NOMO-1 (cell line): ENCODE results near the gene TCF7L1.
A peak's percentile ranks its signal among the peaks of the same experiment; 100 is the strongest.
"Not testable (repeated sequence)": the region's sequence is repeated elsewhere in the genome, so short reads cannot be mapped to it uniquely, and the experiment has no call there.

Experiments used
- DNase-seq, 2 experiments: peaks; one replicate each; lab custom pipeline; 2025; ENCODE audit not compliant: unreplicated experiment in 2 of 2; lab: John Stamatoyannopoulos, UW

Gene TCF7L1

GRCh38 chr2:85312404-85312803 lies 179.2 kb downstream of the TCF7L1 start:
- DNase-seq, result no peak

- DNase-seq, result no peak
Observed at GRCh38 chr2:85314884-85315242, 181.7 kb downstream of the TCF7L1 start.

- not testable (repeated sequence) for DNase-seq
Observed at GRCh38 chr2:85315921-85316320, 182.7 kb downstream of the TCF7L1 start.

DNA sequence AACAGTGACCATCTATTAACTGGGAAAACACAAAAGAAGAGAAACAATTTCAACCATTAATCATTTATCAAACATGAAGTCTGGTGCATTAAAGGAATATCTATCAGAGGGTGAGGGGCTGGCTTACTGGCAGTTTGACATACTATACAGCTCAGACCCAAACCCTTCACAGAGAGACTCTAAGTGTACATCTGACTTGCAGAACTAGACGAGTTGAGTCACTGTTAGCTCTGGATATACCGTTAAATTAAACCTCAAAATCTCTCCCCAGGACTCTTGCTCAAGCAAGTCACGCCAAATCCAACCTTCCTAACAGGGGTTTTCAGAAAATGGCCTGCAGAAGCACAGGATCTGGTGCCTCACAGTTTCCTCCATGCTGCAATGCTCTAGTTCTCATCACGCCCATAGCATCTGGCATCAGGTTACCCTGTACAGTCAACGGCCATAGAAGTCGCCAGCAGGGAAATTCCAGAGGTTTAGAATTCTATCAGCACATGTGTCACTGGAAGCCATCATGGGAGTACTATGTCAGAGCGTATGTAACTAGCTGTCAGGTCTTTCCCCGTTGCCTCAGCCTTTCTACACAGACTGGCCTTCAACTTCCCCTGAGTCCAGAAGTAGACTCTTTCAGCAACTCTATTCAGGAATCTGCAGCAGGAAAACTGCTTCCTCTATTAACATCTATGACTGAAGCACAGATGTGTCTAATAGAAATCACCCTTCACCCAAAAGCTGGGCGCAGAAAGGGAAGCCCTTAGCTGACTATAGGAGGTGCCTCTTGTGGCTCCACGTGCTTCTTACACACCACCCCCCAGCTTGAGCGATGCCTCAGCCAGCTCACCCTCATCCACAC lies 185.3 kb downstream of the TCF7L1 start:
- no peak for DNase-seq

GRCh38 chr2:85319796-85320195 lies 186.6 kb downstream of the TCF7L1 start:
- DNase-seq, result no peak

DNA sequence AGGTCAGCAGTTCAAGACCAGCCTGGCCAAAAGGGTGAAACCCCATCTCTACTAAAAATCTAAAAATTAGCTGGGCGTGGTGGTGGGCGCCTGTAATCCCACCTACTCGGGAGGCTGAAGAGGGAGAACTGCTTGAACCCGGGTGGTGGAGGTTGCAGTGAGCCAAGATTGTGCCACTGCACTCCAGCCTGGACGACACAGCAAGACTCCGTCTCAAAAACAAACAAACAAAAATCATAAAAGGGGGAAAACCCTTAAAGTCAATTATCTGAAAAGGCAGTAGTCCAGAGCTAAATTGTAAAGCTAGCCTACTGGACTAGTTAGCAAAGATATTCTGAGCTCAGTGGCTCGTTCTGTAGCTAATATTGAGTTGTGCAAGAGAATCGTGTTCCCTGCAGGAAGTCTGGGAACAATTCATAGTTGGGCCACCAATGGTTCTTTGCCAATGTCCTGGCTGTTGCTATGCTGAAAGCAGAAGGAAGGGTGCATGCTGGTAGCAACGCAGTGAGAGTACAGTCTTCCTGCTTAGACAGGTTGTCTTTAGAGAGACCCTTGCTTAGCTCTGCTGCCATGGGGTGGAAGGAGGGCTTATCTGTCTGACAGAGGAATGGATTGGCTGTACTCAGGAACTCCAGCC lies 190.3 kb downstream of the TCF7L1 start:
- no peak for DNase-seq

DNA sequence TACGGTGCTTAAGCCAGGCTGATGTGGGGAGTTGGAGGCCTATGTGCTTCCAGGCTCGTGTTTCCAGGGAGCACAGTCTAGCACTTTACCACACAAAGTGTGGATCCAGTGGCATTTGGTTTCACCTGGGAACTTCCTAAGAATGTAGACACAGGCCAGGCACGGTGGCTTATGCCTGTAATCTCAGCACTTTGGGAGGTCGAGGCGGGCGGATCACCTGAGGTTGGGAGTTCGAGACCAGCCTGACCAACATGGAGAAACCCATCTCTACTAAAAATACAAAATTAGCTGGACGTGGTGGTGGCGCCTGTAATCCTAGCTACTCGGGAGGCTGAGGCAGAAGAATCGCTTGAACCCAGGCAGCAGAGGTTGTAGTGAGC lies 190.8 kb downstream of the TCF7L1 start:
- DNase-seq, result not testable (repeated sequence)

DNA sequence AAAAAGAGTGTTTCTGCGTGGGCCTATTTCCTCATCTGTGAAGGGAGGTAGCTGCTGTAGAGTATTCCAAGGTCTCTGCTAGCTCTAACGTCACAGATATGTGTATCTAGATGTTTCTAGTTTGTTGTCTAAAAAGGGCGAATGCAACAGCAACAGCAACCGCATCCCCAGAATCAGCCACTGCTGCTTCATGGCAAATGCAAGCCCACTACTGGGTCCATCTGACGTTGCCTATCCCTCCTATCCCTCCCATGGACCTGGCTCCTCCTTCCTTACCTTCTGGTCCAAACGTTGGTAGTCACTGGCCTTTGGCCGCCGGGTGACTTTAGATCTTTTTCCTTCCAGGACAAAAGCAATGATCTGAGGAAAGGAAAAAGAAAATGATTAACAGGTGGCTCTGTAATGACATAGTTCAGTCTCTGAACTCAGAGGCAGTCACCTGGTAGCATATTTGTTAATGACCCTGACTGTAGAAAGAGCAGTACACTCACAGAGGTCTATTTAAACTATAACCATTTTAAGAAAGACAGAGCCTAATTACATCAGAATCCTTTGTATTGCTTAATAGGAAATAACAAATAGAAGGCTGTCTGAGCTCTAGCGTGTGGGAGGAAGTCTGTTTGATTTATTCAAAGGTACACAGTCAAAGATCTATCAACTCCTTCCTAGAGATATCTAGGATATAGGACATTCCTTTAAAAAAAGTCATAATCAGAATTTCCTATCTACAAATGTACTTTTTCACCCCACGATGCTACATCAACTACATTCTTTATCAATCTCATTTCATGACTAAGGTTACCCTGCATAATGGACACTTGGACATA lies 191.7 kb downstream of the TCF7L1 start:
- DNase-seq, result peak; percentile 55 to 81

DNA sequence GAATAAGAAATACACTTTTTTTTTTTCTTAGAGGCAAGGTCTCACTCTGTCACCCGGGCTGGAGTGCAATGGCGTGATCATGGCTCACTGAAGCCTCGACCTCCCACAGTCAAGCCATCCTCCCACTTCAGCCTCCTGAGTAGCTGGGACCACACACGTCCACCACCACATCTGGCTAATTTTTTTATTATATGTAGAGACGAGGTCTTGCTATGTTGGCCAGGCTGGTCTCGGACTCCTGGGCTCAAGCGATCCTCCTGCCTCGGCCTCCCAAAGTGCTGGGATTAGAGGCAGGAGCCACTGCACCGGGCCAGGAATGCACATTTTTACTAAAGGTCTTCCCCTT lies 192.2 kb downstream of the TCF7L1 start:
- DNase-seq, result no peak

- peak; percentile 64 to 86 for DNase-seq
Observed at GRCh38 chr2:85326406-85327159, 193.4 kb downstream of the TCF7L1 start.

- DNase-seq, result peak; percentile 5 to 25
Observed at GRCh38 chr2:85327160-85327821, 194.1 kb downstream of the TCF7L1 start.

- peak; percentile 93 for DNase-seq
Observed at GRCh38 chr2:85327822-85328617, 194.8 kb downstream of the TCF7L1 start, which contains the start of gene TGOLN2. Gene TGOLN2, minus strand, starts transcription at chr2:85327989. Its CDS starts 27 bp downstream, at chr2:85327962.

DNA sequence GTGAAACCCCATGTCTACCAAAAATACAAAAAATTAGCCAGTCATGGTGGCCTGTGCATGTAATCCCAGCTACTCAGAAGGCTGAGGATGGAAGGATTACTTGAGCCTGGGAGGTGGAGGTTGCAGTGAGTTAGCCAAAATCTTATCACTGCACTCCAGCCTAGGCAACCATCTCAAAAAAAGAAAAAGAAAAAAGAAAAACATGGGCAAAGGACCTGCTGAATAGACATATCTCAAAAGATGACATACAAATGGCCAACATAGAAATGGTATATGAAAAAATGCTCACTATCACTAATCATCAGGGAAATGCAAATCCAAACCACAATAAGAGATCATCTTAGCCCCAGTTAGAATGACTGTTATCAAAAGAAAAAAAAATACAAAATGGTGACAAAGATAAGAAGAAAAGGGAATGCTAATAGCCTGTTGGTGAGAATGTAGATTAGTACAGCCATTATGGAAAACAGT lies 196.0 kb downstream of the TCF7L1 start:
- DNase-seq, result no peak

- not testable (repeated sequence) for DNase-seq
Observed at GRCh38 chr2:85329701-85330100, 196.5 kb downstream of the TCF7L1 start.

- DNase-seq, result no peak
Observed at GRCh38 chr2:85330839-85331636, 197.8 kb downstream of the TCF7L1 start.

DNA sequence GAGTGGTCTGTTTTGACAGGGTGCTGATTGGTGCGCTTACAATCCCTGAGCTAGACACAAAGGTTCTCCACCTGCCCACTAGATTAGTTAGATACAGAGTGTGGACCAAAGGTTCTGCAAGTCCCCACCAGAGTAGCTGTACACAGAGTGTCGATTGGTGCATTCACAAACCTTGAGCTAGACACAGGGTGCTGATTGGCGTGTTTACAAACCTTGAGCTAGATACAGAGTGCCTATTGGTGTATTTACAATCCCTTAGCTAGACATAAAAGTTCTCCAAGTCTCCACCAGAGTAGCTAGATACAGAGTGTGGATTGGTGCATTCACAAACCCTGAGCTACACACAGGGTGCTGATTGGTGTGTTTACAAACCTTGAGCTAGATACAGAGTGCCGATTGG lies 200.7 kb downstream of the TCF7L1 start:
- not testable (repeated sequence) for DNase-seq

- DNase-seq, result no peak
Observed at GRCh38 chr2:85334928-85335327, 201.7 kb downstream of the TCF7L1 start.
